ENCODE results near the gene CYP27C1. TPM values are rescaled to one million over a fixed set of nuclear protein-coding genes. Genes with fewer than 3 reads are reported as not detected.

Gene CYP27C1
- total RNA-seq, 2 experiments from 2014 or later = not detected

Other genes with a start within 250 kb of the CYP27C1 start
- 10 to 100 TPM; 65.2 to 71.0 TPM for gene BIN1, start 113.1 kb downstream of the CYP27C1 start, total RNA-seq
- 10 to 100 TPM; 49.5 to 49.8 TPM for gene ERCC3, start 73.8 kb upstream of the CYP27C1 start, total RNA-seq
- gene MAP3K2, start 167.7 kb upstream of the CYP27C1 start, total RNA-seq = 10 to 100 TPM; 35.2 to 35.6 TPM
- not detected for gene PROC, start 198.1 kb upstream of the CYP27C1 start, total RNA-seq